ENCODE data around the gene YWHAQ. TPM values are rescaled to one million over a fixed set of nuclear protein-coding genes. Genes with fewer than 3 reads are reported as not detected.

The YWHAQ gene
- total and polyA plus RNA-seq, 2 of the 4 experiments (the other 2 are of a cell fraction) = 196 to 255 TPM

DNA sequence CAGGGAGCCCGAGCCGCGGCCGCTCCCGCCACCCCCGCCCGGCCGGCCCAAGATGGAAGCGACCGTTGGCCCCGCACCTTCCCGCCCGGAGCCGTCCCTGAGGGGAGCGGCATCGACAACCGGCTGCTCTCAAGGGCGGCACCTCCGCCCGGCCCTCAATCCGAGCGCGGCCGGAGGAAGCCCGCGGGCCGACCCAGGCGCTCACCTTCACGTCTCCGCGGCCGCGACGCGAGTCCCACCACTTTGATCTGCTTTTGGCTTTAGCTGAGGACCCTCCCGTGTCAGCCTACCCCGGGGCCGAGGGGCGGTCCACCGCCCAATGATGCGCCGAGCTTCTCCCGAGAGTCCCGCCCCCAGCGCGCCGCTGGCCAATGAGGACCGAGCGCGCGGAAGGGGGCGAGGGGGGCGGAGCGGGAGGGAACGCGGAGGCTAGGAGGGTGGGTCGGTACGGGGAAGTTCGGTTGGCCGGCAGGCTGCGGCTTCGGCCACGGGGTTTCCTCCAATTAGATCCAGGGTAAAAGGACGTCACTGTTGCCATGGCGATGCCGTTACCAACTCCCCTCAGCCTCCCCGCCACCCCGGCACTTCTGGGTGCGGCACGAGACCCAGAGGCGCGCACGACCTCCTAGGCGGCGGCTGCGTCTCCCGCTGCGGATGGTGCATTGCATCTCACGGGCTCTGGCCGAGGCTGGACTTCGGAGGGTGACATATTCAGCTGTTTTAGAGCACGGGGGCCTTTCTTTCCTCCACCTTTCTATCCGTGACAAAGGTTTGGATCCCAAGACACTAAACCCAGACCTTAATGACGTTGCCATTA, at the start of gene YWHAQ (continued):
- TF ChIP-seq, protein P1, sequence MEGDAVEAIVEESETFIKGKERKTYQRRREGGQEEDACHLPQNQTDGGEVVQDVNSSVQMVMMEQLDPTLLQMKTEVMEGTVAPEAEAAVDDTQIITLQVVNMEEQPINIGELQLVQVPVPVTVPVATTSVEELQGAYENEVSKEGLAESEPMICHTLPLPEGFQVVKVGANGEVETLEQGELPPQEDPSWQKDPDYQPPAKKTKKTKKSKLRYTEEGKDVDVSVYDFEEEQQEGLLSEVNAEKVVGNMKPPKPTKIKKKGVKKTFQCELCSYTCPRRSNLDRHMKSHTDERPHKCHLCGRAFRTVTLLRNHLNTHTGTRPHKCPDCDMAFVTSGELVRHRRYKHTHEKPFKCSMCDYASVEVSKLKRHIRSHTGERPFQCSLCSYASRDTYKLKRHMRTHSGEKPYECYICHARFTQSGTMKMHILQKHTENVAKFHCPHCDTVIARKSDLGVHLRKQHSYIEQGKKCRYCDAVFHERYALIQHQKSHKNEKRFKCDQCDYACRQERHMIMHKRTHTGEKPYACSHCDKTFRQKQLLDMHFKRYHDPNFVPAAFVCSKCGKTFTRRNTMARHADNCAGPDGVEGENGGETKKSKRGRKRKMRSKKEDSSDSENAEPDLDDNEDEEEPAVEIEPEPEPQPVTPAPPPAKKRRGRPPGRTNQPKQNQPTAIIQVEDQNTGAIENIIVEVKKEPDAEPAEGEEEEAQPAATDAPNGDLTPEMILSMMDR (conservative IDR thresholded peaks at IDR 0.05; ENCODE audit: low read depth, low read length) = no peak
- TF ChIP-seq POLR2A (IDR thresholded peaks at IDR 0.05; ENCODE audit: low read depth, low read length) = peak; percentile 99
- TF ChIP-seq CHD1 (IDR thresholded peaks at IDR 0.05; ENCODE audit: low read depth, low read length) = no peak; the same call in 1 of the 2 replicates
- TF ChIP-seq RAD21 (IDR thresholded peaks at IDR 0.05; ENCODE audit: low read length) = peak; percentile 40
- TF ChIP-seq RFX5 (IDR thresholded peaks at IDR 0.05; ENCODE audit: low read depth, low read length) = peak; percentile 99
- peak; percentile 100 for TF ChIP-seq BHLHE40 (IDR thresholded peaks at IDR 0.05; ENCODE audit: low read depth, low read length)
- TF ChIP-seq FOS (IDR thresholded peaks at IDR 0.05; ENCODE audit: low read depth, low read length) = peak; percentile 65; the same call in 1 of the 2 replicates
